ENCODE data around the gene NABP2. TPM values are rescaled to one million over a fixed set of nuclear protein-coding genes. Genes with fewer than 3 reads are reported as not detected.
A peak's percentile ranks its signal among the peaks of the same experiment; 100 is the strongest.
"Not testable (repeated sequence)": the region's sequence is repeated elsewhere in the genome, so short reads cannot be mapped to it uniquely, and the experiment has no call there.

Gene NABP2
- total RNA-seq, 1 donor from 2014 or later = 27.9 TPM

DNA sequence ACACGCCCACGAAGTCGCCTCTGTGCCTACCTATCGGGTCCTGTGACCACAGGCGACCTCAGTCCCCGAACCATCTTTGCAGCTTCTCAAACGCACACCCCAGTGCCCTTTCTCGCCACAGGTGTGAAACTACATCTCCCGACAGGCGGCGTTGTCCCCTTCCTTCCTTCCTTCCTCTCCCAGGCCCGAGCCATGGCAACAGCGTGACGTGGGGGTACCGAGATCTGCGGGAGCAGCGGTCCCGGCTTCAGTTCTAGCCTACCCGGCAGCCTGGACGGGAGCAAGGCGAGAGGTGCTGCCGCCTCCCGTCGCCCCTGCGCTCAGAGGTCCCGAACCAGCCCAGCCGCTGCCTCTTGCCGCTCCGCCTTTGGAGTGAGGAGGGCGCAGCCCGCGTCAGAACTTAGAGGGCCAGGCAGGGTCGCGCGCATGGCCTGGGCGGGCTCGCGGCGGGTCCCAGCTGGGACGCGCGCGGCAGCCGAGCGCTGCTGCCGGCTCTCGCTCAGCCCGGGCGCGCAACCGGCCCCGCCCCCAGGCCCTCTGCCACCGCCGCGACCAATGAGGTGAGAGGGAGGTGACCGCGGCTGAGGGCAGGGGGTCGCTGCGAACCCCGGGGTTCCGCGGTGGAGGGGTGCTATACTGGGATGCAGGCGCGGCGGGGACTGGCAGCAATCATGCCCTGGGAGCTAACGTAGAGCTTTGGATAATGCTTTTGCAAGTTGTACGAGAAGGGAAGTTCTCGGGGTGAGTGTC is 42.7 kb downstream of the NABP2 start, which contains the start of gene COQ10A:
Gene COQ10A, plus strand, starts transcription at position 250 of the 750 bp plus-strand sequence. Its CDS starts 177 bp downstream, at position 427.
- Histone ChIP-seq H3K4me1 (no peaks in the 10 kb centered on the region), H3K79me2 (ENCODE audit: low read depth) (no peaks in the 10 kb centered on the region), H3K4me2 (peak within 1 kb of the TSS; percentile 83), H3K36me3 (no peaks in the 10 kb centered on the region), H3K4me3 (peak within 1 kb of the TSS; percentile 83), H3K9ac (peak within 1 kb of the TSS; percentile 17), H3K27me3 (no peaks in the 10 kb centered on the region), H4K20me1 (ENCODE audit: low read depth) (no peaks in the 10 kb centered on the region), H3K9me3 (ENCODE audit: low read depth) (no peaks in the 10 kb centered on the region), H2AFZ (replicated peaks) (peak within 1 kb of the TSS; percentile 87), H3F3A (ENCODE audit: low read depth) (peaks cover 49% of the 10 kb centered on the region), H3K27ac (peak within 1 kb of the TSS; percentile 78)
- TF ChIP-seq, protein P1, sequence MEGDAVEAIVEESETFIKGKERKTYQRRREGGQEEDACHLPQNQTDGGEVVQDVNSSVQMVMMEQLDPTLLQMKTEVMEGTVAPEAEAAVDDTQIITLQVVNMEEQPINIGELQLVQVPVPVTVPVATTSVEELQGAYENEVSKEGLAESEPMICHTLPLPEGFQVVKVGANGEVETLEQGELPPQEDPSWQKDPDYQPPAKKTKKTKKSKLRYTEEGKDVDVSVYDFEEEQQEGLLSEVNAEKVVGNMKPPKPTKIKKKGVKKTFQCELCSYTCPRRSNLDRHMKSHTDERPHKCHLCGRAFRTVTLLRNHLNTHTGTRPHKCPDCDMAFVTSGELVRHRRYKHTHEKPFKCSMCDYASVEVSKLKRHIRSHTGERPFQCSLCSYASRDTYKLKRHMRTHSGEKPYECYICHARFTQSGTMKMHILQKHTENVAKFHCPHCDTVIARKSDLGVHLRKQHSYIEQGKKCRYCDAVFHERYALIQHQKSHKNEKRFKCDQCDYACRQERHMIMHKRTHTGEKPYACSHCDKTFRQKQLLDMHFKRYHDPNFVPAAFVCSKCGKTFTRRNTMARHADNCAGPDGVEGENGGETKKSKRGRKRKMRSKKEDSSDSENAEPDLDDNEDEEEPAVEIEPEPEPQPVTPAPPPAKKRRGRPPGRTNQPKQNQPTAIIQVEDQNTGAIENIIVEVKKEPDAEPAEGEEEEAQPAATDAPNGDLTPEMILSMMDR (IDR thresholded peaks at IDR 0.05) = peak; percentile 67
- TF ChIP-seq EZH2 (IDR thresholded peaks at IDR 0.05) = no peak
- peak within 1 kb of the TSS; percentile 97 for H3K27ac Mint-ChIP-seq
- no peaks in the 10 kb centered on the region for H3K9me3 Mint-ChIP-seq
- DNase-seq (ENCODE audit: low spot score) = peak; percentile 95
- peaks cover 21% of the 10 kb centered on the region for H3K36me3 Mint-ChIP-seq
- H3K4me3 Mint-ChIP-seq = peak within 1 kb of the TSS; percentile 94
- peaks cover 2% of the 10 kb centered on the region for H3K27me3 Mint-ChIP-seq (ENCODE audit: insufficient read depth, low read depth)
- H3K4me1 Mint-ChIP-seq = peaks cover 19% of the 10 kb centered on the region

DNA sequence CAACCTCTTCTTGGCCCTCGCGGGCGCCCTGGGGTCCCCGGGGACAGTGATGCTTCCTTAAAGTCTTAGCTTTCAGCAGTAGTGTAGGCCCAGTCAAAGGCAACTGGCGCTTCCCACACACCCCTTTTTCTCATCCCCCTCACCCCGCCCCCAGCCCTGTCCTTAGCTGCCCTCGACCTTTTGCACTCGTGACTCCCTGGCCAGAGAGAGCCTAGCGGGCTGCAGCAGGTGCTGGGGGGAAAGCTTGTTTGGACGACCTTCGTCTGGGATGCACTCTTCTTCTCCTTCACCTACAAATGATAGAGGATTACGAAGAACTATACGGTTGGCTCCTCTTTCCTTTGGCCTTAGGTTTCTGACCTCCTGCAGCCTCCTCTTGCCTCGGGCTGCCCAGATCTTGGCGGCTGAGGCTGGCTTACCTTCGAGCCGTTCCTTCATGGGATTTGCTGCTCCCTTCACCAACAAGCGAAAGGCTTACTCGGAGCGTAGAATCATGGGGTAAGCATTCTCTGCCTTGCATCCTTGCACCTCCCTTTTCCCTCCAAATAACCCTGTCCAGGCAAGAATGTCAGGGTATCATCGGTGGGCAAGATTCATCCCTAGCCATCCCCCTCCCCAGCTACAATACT is 43.4 kb downstream of the NABP2 start:
- H2AFZ ChIP-seq (replicated peaks) = peak overlapping the region; percentile 59

DNA sequence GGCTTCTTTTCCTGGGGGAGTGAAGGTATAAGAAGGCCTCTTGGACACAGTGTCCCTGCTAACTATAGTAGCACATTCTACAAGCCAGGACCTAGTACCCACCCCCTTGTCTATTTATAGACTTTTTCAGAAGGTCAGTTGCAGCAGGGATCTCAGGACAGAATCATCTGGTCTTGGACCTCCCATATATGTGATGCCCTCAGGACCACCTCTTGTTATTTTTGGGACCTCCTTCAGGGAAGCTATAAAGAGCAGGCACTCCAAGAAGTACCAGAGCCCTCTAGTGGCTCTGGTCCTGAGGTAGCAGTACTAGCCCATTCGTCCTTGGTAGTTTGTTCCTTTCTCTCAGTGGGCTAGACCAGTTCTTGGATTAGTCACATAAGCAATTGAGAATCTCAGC is 46.9 kb downstream of the NABP2 start:
- Histone ChIP-seq H3K4me2 (no peak overlapping the region), H3K4me3 (no peak overlapping the region), H3K27me3 (no peaks in the 10 kb centered on the region), H3K79me2 (ENCODE audit: low read depth) (no peaks in the 10 kb centered on the region), H3K9me3 (ENCODE audit: low read depth) (no peaks in the 10 kb centered on the region), H2AFZ (replicated peaks) (no peak overlapping the region), H4K20me1 (ENCODE audit: low read depth) (no peaks in the 10 kb centered on the region), H3K9ac (no peak overlapping the region), H3K4me1 (no peaks in the 10 kb centered on the region), H3K36me3 (no peaks in the 10 kb centered on the region), H3F3A (ENCODE audit: low read depth) (peaks cover 51% of the 10 kb centered on the region), H3K27ac (peak overlapping the region; percentile 49)
- no peaks in the 10 kb centered on the region for H3K27me3 Mint-ChIP-seq (ENCODE audit: insufficient read depth, low read depth)
- no peak overlapping the region for H3K27ac Mint-ChIP-seq
- H3K4me1 Mint-ChIP-seq = peaks cover 17% of the 10 kb centered on the region
- no peak for TF ChIP-seq EZH2 (IDR thresholded peaks at IDR 0.05)
- no peak for TF ChIP-seq EZH2phosphoT487 (IDR thresholded peaks at IDR 0.05)
- TF ChIP-seq, protein P1 (IDR thresholded peaks at IDR 0.05) = peak; percentile 57
- no peak overlapping the region for H3K4me3 Mint-ChIP-seq
- peaks cover 45% of the 10 kb centered on the region for H3K36me3 Mint-ChIP-seq
- DNase-seq (ENCODE audit: low spot score) = peak; percentile 52
- H3K9me3 Mint-ChIP-seq = no peaks in the 10 kb centered on the region

More for the DNA sequence above, 43.4 kb downstream of the NABP2 start:
- peak; percentile 57 for DNase-seq (ENCODE audit: low spot score)
- Mint-ChIP-seq H3K9me3 (no peaks in the 10 kb centered on the region), H3K4me3 (peak overlapping the region; percentile 94), H3K36me3 (peaks cover 26% of the 10 kb centered on the region), H3K27ac (peak overlapping the region; percentile 63), H3K27me3 (ENCODE audit: insufficient read depth, low read depth) (peaks cover 1% of the 10 kb centered on the region), H3K4me1 (peaks cover 20% of the 10 kb centered on the region)
- Histone ChIP-seq H3K9me3 (ENCODE audit: low read depth) (no peaks in the 10 kb centered on the region), H3K4me1 (no peaks in the 10 kb centered on the region), H3K36me3 (no peaks in the 10 kb centered on the region), H3K4me3 (peak overlapping the region; percentile 83), H3K79me2 (ENCODE audit: low read depth) (no peaks in the 10 kb centered on the region), H3K27me3 (no peaks in the 10 kb centered on the region), H3K27ac (no peak overlapping the region), H3K9ac (peak overlapping the region; percentile 17), H4K20me1 (ENCODE audit: low read depth) (no peaks in the 10 kb centered on the region), H3K4me2 (peak overlapping the region; percentile 83), H3F3A (ENCODE audit: low read depth) (peaks cover 50% of the 10 kb centered on the region)
- no peak for TF ChIP-seq EZH2 (IDR thresholded peaks at IDR 0.05)
- TF ChIP-seq, protein P1 (IDR thresholded peaks at IDR 0.05) = no peak

DNA sequence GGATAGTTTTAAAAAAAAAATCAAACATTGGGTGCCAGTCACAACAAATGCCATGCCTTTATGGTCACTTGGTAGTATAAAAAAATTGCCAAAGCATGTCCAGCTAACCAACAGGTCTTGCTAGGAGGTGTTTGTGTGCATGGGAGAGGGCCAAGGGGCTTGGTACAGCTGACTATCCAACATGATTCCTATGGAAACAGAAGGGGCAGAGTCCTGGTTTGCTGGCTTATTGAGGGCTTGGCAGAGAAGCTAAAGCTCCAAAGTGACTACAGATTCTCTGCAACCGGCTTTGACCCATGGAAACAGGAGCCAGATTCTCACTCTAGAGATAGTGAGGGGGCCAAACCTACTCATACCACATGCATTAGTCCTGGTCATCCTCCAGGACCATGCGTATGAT is 48.3 kb downstream of the NABP2 start:
- H3K4me1 ChIP-seq; H2AFZ ChIP-seq (replicated peaks); H3K9ac ChIP-seq; H3K4me3 Mint-ChIP-seq; H3K27ac Mint-ChIP-seq; H3K27me3 Mint-ChIP-seq (ENCODE audit: insufficient read depth, low read depth); H4K20me1 ChIP-seq (ENCODE audit: low read depth); H3K9me3 Mint-ChIP-seq; H3K79me2 ChIP-seq (ENCODE audit: low read depth); H3K4me2 ChIP-seq; H3K9me3 ChIP-seq (ENCODE audit: low read depth); H3K27ac ChIP-seq; H3K4me3 ChIP-seq; H3K27me3 ChIP-seq; DNase-seq (ENCODE audit: low spot score); H3K36me3 ChIP-seq: not testable (repeated sequence)
- peaks cover 48% of the 10 kb centered on the region for H3K36me3 Mint-ChIP-seq
- peaks cover 38% of the 10 kb centered on the region for H3F3A ChIP-seq (ENCODE audit: low read depth)
- peaks cover 10% of the 10 kb centered on the region for H3K4me1 Mint-ChIP-seq
